Psoas muscle (tissue), 8 donors: ENCODE results near the gene KRT33A. TPM values are rescaled to one million over a fixed set of nuclear protein-coding genes. Genes with fewer than 3 reads are reported as not detected.
"Not testable (repeated sequence)": the region's sequence is repeated elsewhere in the genome, so short reads cannot be mapped to it uniquely, and the experiment has no call there.

Experiments
- ATAC-seq, 4 donors: fragments of 200-7000 bp; cut with Tn5 transposase; one replicate each; pipeline ENCODE4 v1.9.1; 2020; ENCODE audit warnings: moderate library complexity in 3 of 4, mild to moderate bottlenecking in 2 of 4
- DNase-seq, 2 donors: peaks; one replicate each; pipeline ENCODE4 v3.0.0-alpha.2; 2020
- H3K27ac ChIP-seq: fragments of 200-600 bp; one replicate; pipeline ENCODE4 v1.8.0; 2022
- H3K27me3 ChIP-seq, 3 donors: fragments of 200-600 bp in 1 of 3; one replicate each; pipeline versions ENCODE4 v1.6.1 to v1.8.0; 2013 to 2022; ENCODE audit warnings: low read length in 2 of 3, mild to moderate bottlenecking in 2 of 3, moderate library complexity in 1 of 3; ENCODE audit not compliant: insufficient read depth in 3 of 3
- H3K36me3 ChIP-seq, 2 donors: fragments of 200-600 bp in 1 of 2; one replicate each; pipeline versions ENCODE4 v1.6.1 to v1.8.0; 2013 to 2022; ENCODE audit warnings: low read depth in 1 of 2, mild to moderate bottlenecking in 1 of 2, moderate library complexity in 1 of 2; ENCODE audit not compliant: insufficient read depth in 1 of 2
- H3K4me1 ChIP-seq: fragments of 200-600 bp; one replicate; pipeline ENCODE4 v1.8.0; 2022
- H3K4me3 ChIP-seq: fragments of 200-600 bp; one replicate; pipeline ENCODE4 v1.8.0; 2022; ENCODE audit warnings: mild to moderate bottlenecking
- H3K9me3 ChIP-seq: fragments of 200-600 bp; one replicate; pipeline ENCODE4 v1.8.0; 2022
- WGBS, 3 donors: extraction: QIAGEN DNeasy Blood & Tissue Kit; methylation state at CpG; one replicate each; pipeline versions ENCODE4 v1.1.6 to v1.1.7; 2013; 5-methylcytosine and 5-hydroxymethylcytosine counted together
- intact Hi-C, 2 donors: fragments of 100-400 bp; cut with DNase I; formaldehyde crosslinking; loops; one replicate each; pipeline versions ENCODE4 v1.11.0 to v1.14.2; 2022
- polyA plus RNA-seq, 3 donors: library from polyadenylated mRNA; stranded (reverse); fragments of 200-250 nt; gene quantifications; one replicate each; pipeline ENCODE4 v1.2.3, GENCODE V29; 2013
- total RNA-seq, 4 donors: library from RNA; stranded (reverse); fragmentation: NEBNext Ultra II Directional in 2 of 4; extraction: Animal tissue kit (Norgen Biotek cat#: 25700) in 2 of 4; gene quantifications; one replicate each; pipeline versions ENCODE4 v1.2.1 to v1.2.4, GENCODE V29; 2021 to 2023
- TF ChIP-seq, protein P1 (sequence below): fragments of 200-600 bp; IDR thresholded peaks from one replicate; pipeline ENCODE4 v1.8.0; 2022; ENCODE audit warnings: antibody characterized with exemption
- donor health status: healthy with polysubstance abuse.
- donor health status: DM: no; HTN: no; CAD: no; lungs with moderate emphysema.
- donor health status: Bipolar disorder and iron deficiency.
- donor health status: healthy.
- donor health status: DM: yes; HTN: yes; CAD: no.
- donor health status: DM: no; HTN: no; CAD: no.
- donor health status: DM: no; HTN: no; CAD: no.
- donor health status: DM: yes; HTN: yes; CAD: no.

Gene KRT33A
- total and polyA plus RNA-seq, 7 donors = not detected

GRCh38 chr17:41390411-41390938 is 39.8 kb upstream of the KRT33A start:
- ATAC-seq = no peak
- Histone ChIP-seq H3K27ac (no peak overlapping the region), H3K4me3 (no peak overlapping the region), H3K27me3 (no peaks in the 10 kb centered on the region), H3K4me1 (no peaks in the 10 kb centered on the region), H3K9me3 (peaks cover 14% of the 10 kb centered on the region), H3K36me3 (no peaks in the 10 kb centered on the region)
- 60 to 68% (median 67%) methylated on average over 7 of the region's 7 CpGs for WGBS, 3 donors
- DNase-seq = no peak
- TF ChIP-seq, protein P1, sequence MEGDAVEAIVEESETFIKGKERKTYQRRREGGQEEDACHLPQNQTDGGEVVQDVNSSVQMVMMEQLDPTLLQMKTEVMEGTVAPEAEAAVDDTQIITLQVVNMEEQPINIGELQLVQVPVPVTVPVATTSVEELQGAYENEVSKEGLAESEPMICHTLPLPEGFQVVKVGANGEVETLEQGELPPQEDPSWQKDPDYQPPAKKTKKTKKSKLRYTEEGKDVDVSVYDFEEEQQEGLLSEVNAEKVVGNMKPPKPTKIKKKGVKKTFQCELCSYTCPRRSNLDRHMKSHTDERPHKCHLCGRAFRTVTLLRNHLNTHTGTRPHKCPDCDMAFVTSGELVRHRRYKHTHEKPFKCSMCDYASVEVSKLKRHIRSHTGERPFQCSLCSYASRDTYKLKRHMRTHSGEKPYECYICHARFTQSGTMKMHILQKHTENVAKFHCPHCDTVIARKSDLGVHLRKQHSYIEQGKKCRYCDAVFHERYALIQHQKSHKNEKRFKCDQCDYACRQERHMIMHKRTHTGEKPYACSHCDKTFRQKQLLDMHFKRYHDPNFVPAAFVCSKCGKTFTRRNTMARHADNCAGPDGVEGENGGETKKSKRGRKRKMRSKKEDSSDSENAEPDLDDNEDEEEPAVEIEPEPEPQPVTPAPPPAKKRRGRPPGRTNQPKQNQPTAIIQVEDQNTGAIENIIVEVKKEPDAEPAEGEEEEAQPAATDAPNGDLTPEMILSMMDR = no peak
- intact Hi-C loops = no loop called here

DNA sequence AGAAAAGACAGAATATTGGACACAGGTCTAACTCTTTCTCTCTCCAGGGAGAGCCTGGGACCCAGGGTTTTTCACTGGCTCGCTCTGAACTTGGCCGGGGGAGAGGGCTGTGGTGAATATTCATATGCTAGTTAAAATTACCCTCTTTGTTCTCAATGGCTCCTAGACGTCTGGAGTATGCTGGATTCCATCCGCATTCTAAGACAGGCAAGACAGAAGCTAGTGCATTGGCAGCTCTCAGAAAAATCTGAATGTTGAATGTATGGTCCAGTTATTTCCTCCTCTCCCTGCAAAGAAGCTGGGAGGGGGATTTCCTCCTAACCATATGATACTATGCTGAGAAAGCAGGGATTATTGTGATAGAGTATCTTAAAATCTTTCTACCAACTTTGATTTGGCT is 37.0 kb upstream of the KRT33A start:
- ATAC-seq (no peak), DNase-seq (no peak)
- TF ChIP-seq, protein P1 = no peak
- Histone ChIP-seq H3K4me1 (no peaks in the 10 kb centered on the region), H3K4me3 (no peak overlapping the region), H3K9me3 (peaks cover 14% of the 10 kb centered on the region), H3K27ac (no peak overlapping the region), H3K36me3 (no peaks in the 10 kb centered on the region), H3K27me3 (no peaks in the 10 kb centered on the region)
- intact Hi-C loops = no loop called here
- 73 to 80% (median 78%) methylated on average over 4 of the region's 4 CpGs for WGBS, 3 donors

- intact Hi-C loops = no loop called here
- 90 to 100% (median 97%) methylated on average over 1 of the region's 1 CpG for WGBS, 3 donors
- TF ChIP-seq, protein P1 = no peak
Measured at GRCh38 chr17:41386227-41386626, 35.6 kb upstream of the KRT33A start.

DNA sequence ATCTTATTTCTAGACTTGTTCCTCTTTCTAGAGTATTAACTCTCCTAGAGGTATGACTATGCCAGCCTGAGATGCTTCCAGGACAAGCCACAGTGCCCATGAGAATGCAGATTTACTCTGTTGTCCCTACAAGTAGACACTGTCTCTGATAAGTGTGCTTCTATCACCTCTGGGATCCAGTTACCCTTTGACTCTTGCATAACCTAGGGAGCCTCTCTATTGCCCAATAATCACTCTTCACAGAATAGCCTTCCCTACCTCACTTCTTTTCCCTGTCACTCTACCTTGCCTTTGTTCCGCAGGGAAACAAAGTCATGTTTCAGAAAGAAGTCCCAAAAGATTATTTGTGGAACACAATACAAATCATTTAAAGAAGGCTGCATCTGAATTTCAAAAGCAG is 33.1 kb upstream of the KRT33A start:
- Histone ChIP-seq H3K27me3 (no peaks in the 10 kb centered on the region), H3K4me3 (no peak overlapping the region), H3K27ac (no peak overlapping the region), H3K36me3 (no peaks in the 10 kb centered on the region), H3K9me3 (peaks cover 14% of the 10 kb centered on the region), H3K4me1 (no peaks in the 10 kb centered on the region)
- no peak for ATAC-seq
- intact Hi-C loops = no loop called here
- WGBS, 3 donors = 88 to 100% (median 94%) methylated on average over 1 of the region's 1 CpG
- TF ChIP-seq, protein P1 = no peak
- DNase-seq = no peak

More at GRCh38 chr17:41386227-41386626, 35.6 kb upstream of the KRT33A start:
- DNase-seq (no peak), ATAC-seq (no peak)
- no peak overlapping the region for H3K27ac ChIP-seq
- peaks cover 14% of the 10 kb centered on the region for H3K9me3 ChIP-seq
- no peaks in the 10 kb centered on the region for H3K4me1 ChIP-seq
- no peaks in the 10 kb centered on the region for H3K36me3 ChIP-seq
- H3K27me3 ChIP-seq = no peaks in the 10 kb centered on the region
- H3K4me3 ChIP-seq = no peak overlapping the region

GRCh38 chr17:41382394-41382793 is 31.8 kb upstream of the KRT33A start:
- Histone ChIP-seq H3K4me1 (no peaks in the 10 kb centered on the region), H3K36me3 (no peaks in the 10 kb centered on the region), H3K9me3 (peaks cover 14% of the 10 kb centered on the region), H3K27ac (no peak overlapping the region), H3K4me3 (no peak overlapping the region), H3K27me3 (no peaks in the 10 kb centered on the region)
- DNase-seq (no peak), ATAC-seq (no peak)
- 59 to 87% (median 83%) methylated on average over 1 of the region's 1 CpG for WGBS, 3 donors
- TF ChIP-seq, protein P1 = no peak
- intact Hi-C loops = no loop called here

DNA sequence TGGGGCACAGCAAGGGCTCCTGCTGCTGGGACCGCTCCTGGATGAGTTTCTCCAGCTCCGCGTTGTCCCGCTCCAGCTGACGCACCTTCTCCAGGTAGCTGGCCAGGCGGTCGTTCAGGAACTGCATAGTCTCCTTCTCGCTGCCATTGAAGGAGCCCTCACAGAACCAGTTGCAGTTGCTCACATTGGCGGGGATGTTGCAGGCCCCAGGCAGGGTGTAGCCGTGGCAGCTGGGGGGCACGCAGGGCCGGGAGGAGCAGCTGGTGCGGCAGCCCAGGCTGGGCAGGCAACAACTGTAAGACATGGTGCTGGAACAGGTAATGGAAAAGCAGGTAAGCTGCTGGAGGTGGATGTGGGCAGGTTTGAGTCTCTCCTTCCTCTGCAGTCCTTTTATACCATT is 31.3 kb upstream of the KRT33A start, which contains the start of gene KRT34:
Gene KRT34, minus strand, starts transcription at position 364 of the 400 bp plus-strand sequence. Its CDS starts 60 bp downstream, at position 304.
- H3K36me3 ChIP-seq, H3K4me3 ChIP-seq, H3K27me3 ChIP-seq, ATAC-seq, H3K27ac ChIP-seq, H3K4me1 ChIP-seq, DNase-seq, intact Hi-C loops: not testable (repeated sequence)
- 87 to 93% (median 92%) methylated on average over 12 to 13 of the region's 13 CpGs for WGBS, 3 donors
- H3K9me3 ChIP-seq = peaks cover 12% of the 10 kb centered on the region

DNA sequence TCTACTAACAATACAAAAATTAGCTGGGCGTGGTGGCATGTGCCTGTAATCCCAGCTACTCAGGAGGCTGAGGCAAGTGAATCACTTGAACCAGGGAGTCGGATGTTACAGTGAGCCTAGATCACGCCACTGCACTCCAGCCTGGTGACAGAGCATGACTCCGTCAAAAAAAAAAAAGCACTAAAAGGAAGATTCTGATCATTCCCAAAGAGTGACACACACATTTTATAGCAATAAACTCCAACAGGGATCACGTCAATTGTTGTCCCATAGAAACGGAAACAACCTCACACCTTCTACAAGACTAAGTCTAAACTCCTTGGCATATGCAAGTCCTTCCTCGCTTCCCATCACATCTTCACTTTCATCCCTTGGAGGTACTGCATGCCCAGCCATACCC is 29.5 kb upstream of the KRT33A start:
- H3K4me1 ChIP-seq, H3K4me3 ChIP-seq, ATAC-seq, intact Hi-C loops, H3K9me3 ChIP-seq, DNase-seq, H3K27me3 ChIP-seq, H3K27ac ChIP-seq, H3K36me3 ChIP-seq: not testable (repeated sequence)
- WGBS, 3 donors = 81 to 92% (median 86%) methylated on average over 7 of the region's 7 CpGs
